Stimulated activated CD4-positive, alpha-beta T cell treated with anti-CD3 and anti-CD28 coated beads, Interleukin-4, amount 100 ng/mL, for 1 hour (primary cell): ENCODE measurements around the gene METAP1.
"Not testable (repeated sequence)": the region's sequence is repeated elsewhere in the genome, so short reads cannot be mapped to it uniquely, and the experiment has no call there.

Source experiments
- DNase-seq: peaks from one replicate; pipeline ENCODE4 v3.0.0-alpha.2; 2020

Gene METAP1

GRCh38 chr4:98995183-98996055, at the start of gene METAP1:
TSS of gene METAP1 (plus strand) at chr4:98995721. CDS start at chr4:98995754, 33 bp downstream.
- peak; percentile 96 for DNase-seq

GRCh38 chr4:98946359-98946758, 49.2 kb upstream of the METAP1 start:
- DNase-seq = no peak

- no peak for DNase-seq
Measured at GRCh38 chr4:98950925-98951324, 44.6 kb upstream of the METAP1 start.

GRCh38 chr4:98951710-98952109, 43.8 kb upstream of the METAP1 start:
- DNase-seq = no peak

GRCh38 chr4:98955229-98955628, 40.3 kb upstream of the METAP1 start:
- DNase-seq = no peak

- DNase-seq = no peak
Measured at GRCh38 chr4:98958065-98958464, 37.5 kb upstream of the METAP1 start.

GRCh38 chr4:98959411-98959810, 36.1 kb upstream of the METAP1 start:
- DNase-seq = no peak

- DNase-seq = no peak
Measured at GRCh38 chr4:98961770-98962169, 33.8 kb upstream of the METAP1 start.

- DNase-seq = no peak
Measured at GRCh38 chr4:98963538-98964433, 31.7 kb upstream of the METAP1 start.

- DNase-seq = no peak
Measured at GRCh38 chr4:98966926-98967325, 28.6 kb upstream of the METAP1 start.

- no peak for DNase-seq
Measured at GRCh38 chr4:98967786-98968329, 27.7 kb upstream of the METAP1 start.

GRCh38 chr4:98969878-98970785, 25.4 kb upstream of the METAP1 start:
- no peak for DNase-seq

GRCh38 chr4:98976716-98977115, 18.8 kb upstream of the METAP1 start:
- no peak for DNase-seq

- DNase-seq = no peak
Measured at GRCh38 chr4:98977557-98977956, 18.0 kb upstream of the METAP1 start.

GRCh38 chr4:98987720-98988119, 7.8 kb upstream of the METAP1 start:
- DNase-seq = no peak

- not testable (repeated sequence) for DNase-seq
Measured at GRCh38 chr4:98992835-98993234, 2.7 kb upstream of the METAP1 start.

- DNase-seq = no peak
Measured at GRCh38 chr4:98993419-98994071, 2.0 kb upstream of the METAP1 start.

- no peak for DNase-seq
Measured at GRCh38 chr4:98994474-98995182, 893 bp upstream of the METAP1 start.

GRCh38 chr4:98996056-98996764, 689 bp downstream of the METAP1 start:
- no peak for DNase-seq

GRCh38 chr4:98996765-98997068, 1.2 kb downstream of the METAP1 start:
- DNase-seq = peak; percentile 3

GRCh38 chr4:98997166-98997565, 1.6 kb downstream of the METAP1 start:
- no peak for DNase-seq
